Prostate gland (tissue), 2 donors: Measurements from ENCODE around the gene RRN3.

ENCODE experiments used
- CTCF ChIP-seq, 4 experiments: fragments of 200-600 bp in 2 of 4; fragments of 450-650 bp in 2 of 4; sonication (generic) in 2 of 4; IDR thresholded peaks; 1 replicate in 3 of 4; 2 replicates in 1 of 4; pipeline ENCODE4 v1.5.1; 2016 to 2019; ENCODE audit warnings: antibody characterized with exemption in 4 of 4, mild to moderate bottlenecking in 2 of 4, moderate library complexity in 2 of 4
- POLR2A ChIP-seq: fragments of 450-650 bp; IDR thresholded peaks from one replicate; pipeline ENCODE4 v1.6.1; 2016; ENCODE audit warnings: antibody characterized with exemption, mild to moderate bottlenecking

- TF ChIP-seq POLR2A (no peak), CTCF (IDR thresholded peaks at IDR 0.05) (no peak)
Measured at GRCh38 chr16:15035163-15035729, 58.8 kb downstream of the RRN3 start.
